Measurements from ENCODE around the gene IL3. TPM values are rescaled to one million over a fixed set of nuclear protein-coding genes. Genes with fewer than 3 reads are reported as not detected.

IL3 gene
- total and polyA plus RNA-seq, 2 of the 4 experiments (the other 2 are of a cell fraction), result not detected

- no peaks in the 10 kb centered on the region for H4K20me1 ChIP-seq (ENCODE audit: insufficient read depth, low read length)
- H3K9ac ChIP-seq (ENCODE audit: low read depth, low read length), result no peak overlapping the region
- H3K4me2 ChIP-seq (ENCODE audit: low read depth, low read length), result no peak overlapping the region
- peak overlapping the region; percentile 84 for H2BK5ac ChIP-seq (ENCODE audit: low read depth, low read length, poor library complexity, severe bottlenecking)
- H2BK15ac ChIP-seq (ENCODE audit: low read depth, low read length), result peak overlapping the region; percentile 57; the same call in 1 of the 3 replicates
- H3K27me3 ChIP-seq (ENCODE audit: control insufficient read depth, insufficient read depth, low read length), result no peaks in the 10 kb centered on the region
- no peaks in the 10 kb centered on the region for H3K9me3 ChIP-seq (ENCODE audit: control insufficient read depth, insufficient read depth, low read length)
- H2AFZ ChIP-seq (replicated peaks; ENCODE audit: low read length, poor library complexity), result no peak overlapping the region
- peak overlapping the region; percentile 92; the same call in 1 of the 2 replicates for H2BK20ac ChIP-seq (ENCODE audit: low read depth, low read length)
- H3K23ac ChIP-seq (ENCODE audit: low read depth, low read length), result no peak overlapping the region; the same call in 1 of the 2 replicates
- no peak overlapping the region for H3K27ac ChIP-seq (ENCODE audit: insufficient read depth, low read length)
- ChIA-PET CTCF (no interaction called here), POLR2A (ENCODE audit: unreplicated experiment) (no interaction called here)
- peak overlapping the region; percentile 62; the same call in 1 of the 2 replicates for H3K18ac ChIP-seq (ENCODE audit: low read depth, low read length)
- H4K5ac ChIP-seq (ENCODE audit: low read depth, low read length), result no peak overlapping the region
- H3K36me3 ChIP-seq (ENCODE audit: control insufficient read depth, insufficient read depth, low read length), result no peaks in the 10 kb centered on the region
- H4K8ac ChIP-seq (ENCODE audit: low read depth in 2 of 2, low read length in 2 of 2), result peak overlapping the region in 1 of 2 experiments; percentile 92; a peak in 2 of 4 replicates
- peak overlapping the region; percentile 89; the same call in 1 of the 2 replicates for H2BK120ac ChIP-seq (ENCODE audit: low read depth, low read length)
- BruUV-seq (replicated peaks), result no TSS peak
- H4K91ac ChIP-seq (ENCODE audit: insufficient read depth, low read depth, low read length), result 0 out of 2 replicates have a peak overlapping the region, but pooled peaks have one; percentile 13
- intact Hi-C loops (cut with micrococcal nuclease), result no loop called here
- H3K4me3 ChIP-seq (ENCODE audit: insufficient read depth, low read depth, low read length), result no peak overlapping the region
- no peak overlapping the region for H3K56ac ChIP-seq (ENCODE audit: extremely low read depth, insufficient read depth, low read length)
- H2AK9ac ChIP-seq (replicated peaks; ENCODE audit: low read depth, low read length, poor library complexity), result no peak overlapping the region
- H3K9me1 ChIP-seq (ENCODE audit: insufficient read depth, low read length), result peaks cover 40% of the 10 kb centered on the region
- no peak for ATAC-seq (ENCODE audit: low read depth)
- DNase-seq, result peak; percentile 41
- dilution Hi-C loops (cut with HindIII; ENCODE audit: low sequenced_read_pairs, unreplicated experiment), result no loop called here
- in situ Hi-C loops (cut with MboI; ENCODE audit: low sequenced_read_pairs), result loop anchor here (25.0 kb wide), 1 partner anchor 389 kb away; the partner anchor contains the start of gene IRF1
- peak overlapping the region; percentile 75; the same call in 1 of the 2 replicates for H3K4ac ChIP-seq (ENCODE audit: low read depth, low read length)
- H3K79me1 ChIP-seq (ENCODE audit: low read depth in 1 of 2, low read length in 2 of 2), result no peaks in the 10 kb centered on the region
- peak overlapping the region; percentile 42; the same call in 1 of the 2 replicates for H3K14ac ChIP-seq (replicated peaks; ENCODE audit: low read depth, low read length)
- peaks cover 33% of the 10 kb centered on the region for H3K4me1 ChIP-seq (ENCODE audit: control insufficient read depth, insufficient read depth, low read length)
- 0 out of 2 replicates have a peak overlapping the region, but pooled peaks have one; percentile 87 for H2AK5ac ChIP-seq (ENCODE audit: low read depth, low read length)
- no peak for TF ChIP-seq USF2 (IDR thresholded peaks at IDR 0.05; ENCODE audit: low read depth, low read length)
- TF ChIP-seq NFE2L2 (IDR thresholded peaks at IDR 0.05; ENCODE audit: low read depth, low read length), result no peak
- no peak for TF ChIP-seq BHLHE40 (IDR thresholded peaks at IDR 0.05; ENCODE audit: low read depth, low read length)
These were observed 38.2 kb downstream of the IL3 start for GRCh38 chr5:132098621-132099020.
